HepG2 (cell line): ENCODE results near the gene HSD17B8. TPM values are rescaled to one million over a fixed set of nuclear protein-coding genes. Genes with fewer than 3 reads are reported as not detected.

Source experiments
- ATM ChIP-seq: fragments of 450-650 bp; IDR thresholded peaks from 2 replicates; pipeline ENCODE4 v1.7.1; 2017; ENCODE audit warnings: mild to moderate bottlenecking, borderline replicate concordance
- CSRNP1 ChIP-seq: sonication (generic); formaldehyde crosslinking; IDR thresholded peaks from 2 replicates; pipeline ENCODE4 v1.8.1; 2023; ENCODE audit warnings: mild to moderate bottlenecking, missing genetic modification reagents
- DDIT3 ChIP-seq: sonication (generic); formaldehyde crosslinking; IDR thresholded peaks from 2 replicates; pipeline ENCODE4 v1.4.0; 2020; ENCODE audit warnings: mild to moderate bottlenecking, missing genetic modification reagents
- FOSL1 ChIP-seq: sonication (generic); formaldehyde crosslinking; IDR thresholded peaks from 2 replicates; pipeline ENCODE4 v1.9.0; 2021; ENCODE audit warnings: missing genetic modification reagents, borderline replicate concordance
- FOSL2 ChIP-seq: sonication (generic); formaldehyde crosslinking; IDR thresholded peaks from 2 replicates; pipeline ENCODE4 v1.4.0; 2020; ENCODE audit warnings: missing genetic modification reagents
- HOXA7 ChIP-seq: sonication (generic); formaldehyde crosslinking; IDR thresholded peaks from 2 replicates; pipeline ENCODE4 v1.8.1; 2022; ENCODE audit warnings: mild to moderate bottlenecking, missing genetic modification reagents, moderate library complexity
- LRRFIP1 ChIP-seq: sonication (generic); formaldehyde crosslinking; conservative IDR thresholded peaks from 2 replicates; pipeline ENCODE4 v1.4.0; 2020; ENCODE audit warnings: missing genetic modification reagents
- PHF8 ChIP-seq: sonication (generic); formaldehyde crosslinking; IDR thresholded peaks from 2 replicates; pipeline ENCODE4 v1.5.0; 2020; ENCODE audit warnings: missing genetic modification reagents
- PRDM15 ChIP-seq: sonication (generic); formaldehyde crosslinking; IDR thresholded peaks from 2 replicates; pipeline ENCODE4 v1.4.0; 2020; ENCODE audit warnings: missing genetic modification reagents
- SKI ChIP-seq: fragments of 450-650 bp; IDR thresholded peaks from one replicate; pipeline ENCODE4 v1.6.1; 2018; ENCODE audit warnings: mild to moderate bottlenecking; ENCODE audit not compliant: partially characterized antibody
- SP5 ChIP-seq: IDR thresholded peaks from 2 replicates; pipeline ENCODE4 v1.6.1; 2016; ENCODE audit warnings: low read depth, borderline replicate concordance
- THAP8 ChIP-seq: sonication (generic); formaldehyde crosslinking; IDR thresholded peaks from 2 replicates; pipeline ENCODE4 v1.5.1; 2020; ENCODE audit warnings: missing genetic modification reagents, mild to moderate bottlenecking, borderline replicate concordance
- ZBTB3 ChIP-seq: sonication (generic); formaldehyde crosslinking; IDR thresholded peaks from 2 replicates; pipeline ENCODE4 v1.4.0; 2020; ENCODE audit warnings: low read depth, mild to moderate bottlenecking, moderate library complexity, missing genetic modification reagents, borderline replicate concordance
- ZGPAT ChIP-seq: IDR thresholded peaks from 2 replicates; pipeline ENCODE4 v1.6.1; 2016; ENCODE audit warnings: mild to moderate bottlenecking
- ZNF260 ChIP-seq: sonication (generic); formaldehyde crosslinking; IDR thresholded peaks from 2 replicates; pipeline ENCODE4 v1.4.0; 2020; ENCODE audit warnings: missing genetic modification reagents, low read depth, mild to moderate bottlenecking, borderline replicate concordance
- ZNF577 ChIP-seq: sonication (generic); formaldehyde crosslinking; IDR thresholded peaks from 2 replicates; pipeline ENCODE4 v1.4.0; 2020; ENCODE audit warnings: mild to moderate bottlenecking, low read depth, missing genetic modification reagents, borderline replicate concordance
- ZNF75D ChIP-seq: sonication (generic); formaldehyde crosslinking; IDR thresholded peaks from 2 replicates; pipeline ENCODE4 v1.8.1; 2023; ENCODE audit warnings: missing genetic modification reagents, mild to moderate bottlenecking, borderline replicate concordance
- ZNF780A ChIP-seq: sonication (generic); formaldehyde crosslinking; IDR thresholded peaks from 2 replicates; pipeline ENCODE4 v1.8.0; 2022; ENCODE audit warnings: mild to moderate bottlenecking, missing genetic modification reagents, moderate library complexity
- polyA plus RNA-seq, 8 experiments: library from polyadenylated mRNA; depleted of rRNA in 3 of 8; stranded (reverse) in 7 of 8; unstranded in 1 of 8; fragments of >200 nt; fragmentation: Illumina TruSeq in 4 of 8; extraction: Trizol in 4 of 8; gene quantifications; 2 replicates each; pipeline versions ENCODE4 v1.2.1 to v1.2.3, GENCODE V29; 2011 to 2016; ENCODE audit warnings: low read depth in 4 of 8, missing spikeins in 1 of 8, mixed read lengths in 1 of 8; ENCODE audit not compliant: insufficient read depth in 1 of 8
- total RNA-seq, 5 experiments: library from RNA; depleted of rRNA; stranded (reverse); fragments of >200 nt; fragmentation: Illumina TruSeq; extraction: Trizol; gene quantifications; 2 replicates each; pipeline ENCODE4 v1.2.3, GENCODE V29; 2016; ENCODE audit warnings: low read depth in 1 of 5

Gene HSD17B8
- total and polyA plus RNA-seq, 2 of the 13 experiments (the other 11 are each of a cell fraction or from before 2014, with no cell fraction given), result 12.6 to 20.1 TPM

- TF ChIP-seq PRDM15 (CRISPR knock-in tag), result peak; percentile 90
- TF ChIP-seq FOSL1 (CRISPR knock-in tag), result 0 out of 2 replicates have a peak, but pooled peaks have one; percentile 18
- no peak for TF ChIP-seq THAP8 (CRISPR knock-in tag)
- peak; percentile 92; the same call in 1 of the 2 replicates for TF ChIP-seq ZGPAT (CRISPR knock-in tag)
- TF ChIP-seq ZNF780A (CRISPR knock-in tag), result no peak
- TF ChIP-seq DDIT3 (CRISPR knock-in tag), result no peak
- TF ChIP-seq ZBTB3, result 0 out of 2 replicates have a peak, but pooled peaks have one; percentile 28
- peak; percentile 41; the same call in 1 of the 2 replicates for TF ChIP-seq FOSL2 (CRISPR knock-in tag)
- peak; percentile 91 for TF ChIP-seq CSRNP1
- TF ChIP-seq SP5, result peak; percentile 88
- TF ChIP-seq ZNF260 (CRISPR knock-in tag), result no peak
- TF ChIP-seq HOXA7 (CRISPR knock-in tag), result no peak
- peak; percentile 73 for TF ChIP-seq PHF8 (CRISPR knock-in tag)
- peak; percentile 34 for TF ChIP-seq SKI
- peak; percentile 20; the same call in 1 of the 2 replicates for TF ChIP-seq ZNF577 (CRISPR knock-in tag)
- no peak for TF ChIP-seq ATM
- TF ChIP-seq ZNF75D (CRISPR knock-in tag), result no peak
- TF ChIP-seq LRRFIP1 (CRISPR knock-in tag), result no peak
Measured at GRCh38 chr6:33204415-33205190, at the start of gene HSD17B8 (continued).
